Endothelial cell of umbilical vein (primary cell): ENCODE data around the gene USP48. TPM values are rescaled to one million over a fixed set of nuclear protein-coding genes. Genes with fewer than 3 reads are reported as not detected.

ENCODE experiments used
- BruUV-seq: library from RNA; stranded (reverse); fragments of 400-500 nt; replicated peaks from 2 replicates; lab custom pipeline; 2021; lab: Mats Ljungman, UMichigan
- CTCF ChIA-PET: fragments of 300-600, 350-600 bp; sonication (Branson Sonifier 250); formaldehyde crosslinking; loops from one replicate; lab custom pipeline; 2021; ENCODE audit warnings: antibody characterized with exemption, inconsistent platforms; lab: Charles Lee
- POLR2A ChIA-PET: fragments of 300-600, 350-600 bp; sonication (Branson Sonifier 250); formaldehyde crosslinking; loops from one replicate; lab custom pipeline; 2021; ENCODE audit warnings: antibody characterized with exemption, inconsistent platforms; lab: Charles Lee
- DNase-seq: peaks from one replicate; pipeline ENCODE4 v3.0.0-alpha.2; 2011; ENCODE audit warnings: low read depth, low spot score
- FAIRE-seq: peaks from 2 replicates; lab custom pipeline; 2011; peaks lifted over from hg19 to GRCh38; lab: Jason Lieb, UNC
- H2AFZ ChIP-seq: 2 replicates; pipeline ENCODE4 v1.6.0; 2012; ENCODE audit warnings: low read depth, low read length, control low read depth, inconsistent platforms
- H3K27ac ChIP-seq: 2 replicates; pipeline ENCODE4 v1.5.1; 2011; ENCODE audit warnings: low read depth, mild to moderate bottlenecking, control low read depth, low read length, moderate library complexity; ENCODE audit not compliant: insufficient read depth
- H3K27me3 ChIP-seq, 2 experiments: 2 replicates each; pipeline versions ENCODE4 v1.6.0 to v1.6.1; 2011; ENCODE audit warnings: low read length in 2 of 2, mixed read lengths in 1 of 2; ENCODE audit not compliant: control insufficient read depth in 2 of 2, insufficient read depth in 2 of 2
- H3K36me3 ChIP-seq, 2 experiments: 2 replicates in 1 of 2; 3 replicates in 1 of 2; pipeline ENCODE4 v1.5.1; 2011; ENCODE audit warnings: low read length in 2 of 2, mild to moderate bottlenecking in 1 of 2, moderate library complexity in 1 of 2; ENCODE audit not compliant: control insufficient read depth in 2 of 2, insufficient read depth in 2 of 2; ENCODE audit errors: extremely low read depth in 1 of 2
- H3K4me1 ChIP-seq: 3 replicates; pipeline ENCODE4 v1.5.1; 2011; ENCODE audit warnings: mild to moderate bottlenecking, low read length; ENCODE audit not compliant: control insufficient read depth, insufficient read depth; ENCODE audit errors: extremely low read depth
- H3K4me2 ChIP-seq: 2 replicates; pipeline ENCODE4 v1.6.1; 2011; ENCODE audit warnings: low read length, control low read depth, mixed read lengths; ENCODE audit not compliant: insufficient read depth
- H3K4me3 ChIP-seq, 3 experiments: fragments of 200-600 bp in 1 of 3; sonication (generic), shearing (Covaris generic) in 1 of 3; replicated peaks in 1 of 3; 2 replicates each; pipeline ENCODE4 v1.5.1; 2011 to 2016; ENCODE audit warnings: control low read depth in 3 of 3, low read length in 3 of 3, mild to moderate bottlenecking in 2 of 3, inconsistent platforms in 1 of 3, low read depth in 1 of 3, moderate library complexity in 1 of 3; ENCODE audit not compliant: insufficient read depth in 1 of 3
- H3K79me2 ChIP-seq: 2 replicates; pipeline ENCODE4 v1.6.0; 2012; ENCODE audit warnings: low read length, inconsistent platforms; ENCODE audit not compliant: control insufficient read depth, insufficient read depth
- H3K9ac ChIP-seq: replicated peaks from 2 replicates; pipeline ENCODE3; 2011; ENCODE audit warnings: low read length, control low read depth; ENCODE audit not compliant: insufficient read depth; ENCODE audit errors: extremely low read depth
- H3K9me1 ChIP-seq: replicated peaks from 3 replicates; pipeline ENCODE4 v1.6.0; 2011; ENCODE audit warnings: mild to moderate bottlenecking, low read length; ENCODE audit not compliant: control insufficient read depth, insufficient read depth; ENCODE audit errors: extremely low read depth
- H3K9me3 ChIP-seq: replicated peaks from 2 replicates; pipeline ENCODE4 v1.5.1; 2012; ENCODE audit warnings: low read length, inconsistent platforms; ENCODE audit not compliant: control insufficient read depth, insufficient read depth
- H4K20me1 ChIP-seq: replicated peaks from 2 replicates; pipeline ENCODE3; 2011; ENCODE audit warnings: mild to moderate bottlenecking, low read length; ENCODE audit not compliant: control insufficient read depth, insufficient read depth; ENCODE audit errors: extremely low read depth
- CTCF ChIP-seq, 2 donors: IDR thresholded peaks; 1 replicate in 1 of 2; 2 replicates in 1 of 2; pipeline ENCODE4 v1.5.1; 2011; ENCODE audit warnings: low read length in 2 of 2, mild to moderate bottlenecking in 2 of 2, moderate library complexity in 2 of 2, control low read depth in 1 of 2, inconsistent platforms in 1 of 2, low read depth in 1 of 2; ENCODE audit not compliant: insufficient read depth in 1 of 2; ENCODE audit errors: extremely low read depth in 1 of 2
- EZH2 ChIP-seq: IDR thresholded peaks from 2 replicates; pipeline ENCODE4 v1.6.1; 2012; ENCODE audit warnings: borderline replicate concordance, low read depth, mild to moderate bottlenecking, moderate library complexity, low read length, inconsistent platforms; ENCODE audit not compliant: severe bottlenecking
- FOS ChIP-seq: IDR thresholded peaks from 2 replicates; pipeline ENCODE4 v1.6.1; 2011; ENCODE audit warnings: mild to moderate bottlenecking, low read length, moderate library complexity, borderline replicate concordance; ENCODE audit not compliant: insufficient read depth
- GATA2 ChIP-seq: IDR thresholded peaks from 2 replicates; pipeline ENCODE4 v1.7.0; 2011; ENCODE audit warnings: low read depth, mild to moderate bottlenecking, moderate library complexity, mixed read lengths, low read length; ENCODE audit not compliant: insufficient read length, insufficient read depth
- JUN ChIP-seq: IDR thresholded peaks from 2 replicates; pipeline ENCODE4 v1.6.1; 2011; ENCODE audit warnings: borderline replicate concordance, low read depth; ENCODE audit not compliant: insufficient read length, insufficient read depth
- MAX ChIP-seq: IDR thresholded peaks from 2 replicates; pipeline ENCODE4 v1.6.1; 2011; ENCODE audit not compliant: insufficient read depth, insufficient read length
- MYC ChIP-seq: IDR thresholded peaks from one replicate; pipeline ENCODE4 v1.6.1; 2011; ENCODE audit warnings: mild to moderate bottlenecking, low read depth, low read length
- POLR2A ChIP-seq: IDR thresholded peaks from 2 replicates; pipeline ENCODE4 v1.6.1; 2012; ENCODE audit warnings: low read depth, mild to moderate bottlenecking, control low read depth, low read length
- POLR2AphosphoS5 ChIP-seq: IDR thresholded peaks from 2 replicates; pipeline ENCODE4 v1.6.1; 2012; ENCODE audit warnings: low read depth, mild to moderate bottlenecking, control low read depth, low read length, moderate library complexity; ENCODE audit not compliant: insufficient read depth
- dilution Hi-C: fragments of 300-500 bp; cut with MboI; formaldehyde crosslinking; loops from one replicate; pipeline ENCODE4 v1.15.0; 2019; ENCODE audit warnings: low sequenced_read_pairs; ENCODE audit not compliant: extremely low pct_ligation_motif_present
- intact Hi-C: fragments of 100-400 bp; cut with micrococcal nuclease; formaldehyde crosslinking; loops from one replicate; pipeline ENCODE4 v1.10.0; 2022
- polyA plus RNA-seq, 4 experiments: library from polyadenylated mRNA; depleted of rRNA in 3 of 4; stranded (reverse) in 3 of 4; unstranded in 1 of 4; fragments of >200 nt; gene quantifications; 2 replicates each; pipeline versions ENCODE4 v1.2.1 to v1.2.3, GENCODE V29; 2011 to 2012; ENCODE audit warnings: missing spikeins in 1 of 4
- total RNA-seq: library from RNA; stranded (reverse); gene quantifications from 2 replicates; pipeline ENCODE4 v1.2.3, GENCODE V29; 2021

USP48 gene
- total and polyA plus RNA-seq, 2 donors (not counting 3 experiments of a cell fraction or from before 2014, with no cell fraction given): 27.2 to 149 TPM

- CTCF ChIA-PET: interaction anchor here (0.7 to 5.4 kb wide), 3 partner anchors 62 to 285 kb away, joined by 3 to 90 read pairs (median 3); no protein-coding TSS in a partner anchor
- DNase-seq: no peak
These were observed 127.2 kb downstream of the USP48 start for GRCh38 chr1:21655748-21656147.

GRCh38 chr1:21655259-21655658, 127.7 kb downstream of the USP48 start:
- Histone ChIP-seq H3K27me3 (peaks cover 22 to 25% of the 10 kb centered on the region in 2 experiments), H3K9me1 (no peaks in the 10 kb centered on the region), H3K27ac (no peak overlapping the region), H3K4me3 (no peak overlapping the region), H3K9me3 (no peaks in the 10 kb centered on the region), H3K79me2 (no peaks in the 10 kb centered on the region), H3K4me2 (no peak overlapping the region), H3K4me1 (peaks cover 3% of the 10 kb centered on the region), H2AFZ (no peak overlapping the region), H4K20me1 (no peaks in the 10 kb centered on the region), H3K9ac (no peak overlapping the region), H3K36me3 (no peaks in the 10 kb centered on the region)
- no peak for DNase-seq
- ChIA-PET CTCF (interaction anchor here (1.3 to 5.4 kb wide), 2 partner anchors 164 to 285 kb away, joined by 3 to 90 read pairs; no protein-coding TSS in a partner anchor), POLR2A (no interaction called here)
- intact Hi-C loops: no loop called here
- dilution Hi-C loops: no loop called here
- no TSS peak for BruUV-seq
- no peak for FAIRE-seq
- no peak for TF ChIP-seq CTCF (IDR thresholded peaks at IDR 0.05; ENCODE audit: extremely low read depth in 1 of 2, insufficient read depth in 1 of 2, low read depth in 1 of 2, low read length in 2 of 2)
- TF ChIP-seq EZH2: no peak
- TF ChIP-seq GATA2: no peak
- no peak for TF ChIP-seq POLR2A
- no peak for TF ChIP-seq FOS
- TF ChIP-seq MAX: no peak
- no peak for TF ChIP-seq JUN
- TF ChIP-seq MYC: no peak
- TF ChIP-seq POLR2AphosphoS5: no peak

More at GRCh38 chr1:21655748-21656147, 127.2 kb downstream of the USP48 start:
- Histone ChIP-seq H3K27ac (no peak overlapping the region), H3K4me2 (no peak overlapping the region), H3K9ac (no peak overlapping the region), H3K36me3 (no peaks in the 10 kb centered on the region), H3K4me1 (peaks cover 3% of the 10 kb centered on the region), H3K27me3 (peaks cover 22 to 25% of the 10 kb centered on the region in 2 experiments), H3K9me1 (no peaks in the 10 kb centered on the region), H4K20me1 (no peaks in the 10 kb centered on the region), H3K79me2 (no peaks in the 10 kb centered on the region), H3K9me3 (no peaks in the 10 kb centered on the region), H3K4me3 (no peak overlapping the region), H2AFZ (no peak overlapping the region)
- TF ChIP-seq CTCF (IDR thresholded peaks at IDR 0.05; ENCODE audit: extremely low read depth in 1 of 2, insufficient read depth in 1 of 2, low read depth in 1 of 2, low read length in 2 of 2) (peak in 1 of 2 donors; percentile 9), JUN (no peak)
- BruUV-seq: no TSS peak
- POLR2A ChIA-PET: no interaction called here
- dilution Hi-C loops (no loop called here), intact Hi-C loops (no loop called here)
- no peak for FAIRE-seq
